C4-2B (cell line): ENCODE measurements around the gene IL7R.

Source experiments
- ZFX ChIP-seq: fragments of 450-650 bp; IDR thresholded peaks from 2 replicates; pipeline ENCODE4 v1.6.1; 2017
- TF ChIP-seq, protein P1 (sequence below): fragments of 450-650 bp; conservative IDR thresholded peaks from 2 replicates; pipeline ENCODE4 v1.5.1; 2017; ENCODE audit warnings: mild to moderate bottlenecking

DNA sequence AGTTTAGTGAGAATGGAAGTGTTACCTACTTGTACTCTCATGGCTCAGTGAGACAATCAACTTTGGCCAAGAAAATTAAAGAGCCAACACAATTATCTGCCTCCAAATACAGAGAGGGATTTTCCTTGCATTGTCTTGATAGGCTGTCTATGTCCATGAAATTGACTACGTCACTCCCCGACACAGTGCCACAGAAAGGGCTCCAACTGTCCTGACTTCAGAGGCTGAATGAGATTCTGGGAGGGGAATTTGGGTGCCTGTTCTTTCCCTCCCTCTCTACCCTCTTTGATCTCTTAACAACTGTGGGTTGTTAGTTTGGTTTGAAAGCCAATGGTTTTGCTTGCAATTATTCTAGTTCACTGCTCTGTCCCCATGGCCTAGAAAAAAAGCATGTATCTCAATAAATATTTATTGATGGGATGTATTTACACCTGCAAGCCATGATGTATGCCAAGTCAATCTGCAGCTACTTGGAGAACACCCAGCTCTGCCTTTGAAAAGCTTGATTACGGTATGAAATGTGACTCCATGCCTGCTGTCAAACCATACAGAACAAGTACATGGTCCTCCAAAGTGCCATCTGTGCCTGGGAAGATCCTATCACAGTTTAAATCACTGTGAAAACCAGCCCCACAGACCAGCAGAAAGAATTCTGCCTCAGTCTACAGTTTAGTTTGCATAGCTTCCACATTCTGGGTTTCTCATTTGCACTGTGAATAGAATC lies 44.4 kb downstream of the IL7R start:
- TF ChIP-seq, protein P1, sequence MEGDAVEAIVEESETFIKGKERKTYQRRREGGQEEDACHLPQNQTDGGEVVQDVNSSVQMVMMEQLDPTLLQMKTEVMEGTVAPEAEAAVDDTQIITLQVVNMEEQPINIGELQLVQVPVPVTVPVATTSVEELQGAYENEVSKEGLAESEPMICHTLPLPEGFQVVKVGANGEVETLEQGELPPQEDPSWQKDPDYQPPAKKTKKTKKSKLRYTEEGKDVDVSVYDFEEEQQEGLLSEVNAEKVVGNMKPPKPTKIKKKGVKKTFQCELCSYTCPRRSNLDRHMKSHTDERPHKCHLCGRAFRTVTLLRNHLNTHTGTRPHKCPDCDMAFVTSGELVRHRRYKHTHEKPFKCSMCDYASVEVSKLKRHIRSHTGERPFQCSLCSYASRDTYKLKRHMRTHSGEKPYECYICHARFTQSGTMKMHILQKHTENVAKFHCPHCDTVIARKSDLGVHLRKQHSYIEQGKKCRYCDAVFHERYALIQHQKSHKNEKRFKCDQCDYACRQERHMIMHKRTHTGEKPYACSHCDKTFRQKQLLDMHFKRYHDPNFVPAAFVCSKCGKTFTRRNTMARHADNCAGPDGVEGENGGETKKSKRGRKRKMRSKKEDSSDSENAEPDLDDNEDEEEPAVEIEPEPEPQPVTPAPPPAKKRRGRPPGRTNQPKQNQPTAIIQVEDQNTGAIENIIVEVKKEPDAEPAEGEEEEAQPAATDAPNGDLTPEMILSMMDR, result no peak
- TF ChIP-seq ZFX, result no peak
